Measurements from ENCODE around the gene CTRB1.
"Not testable (repeated sequence)": the region's sequence is repeated elsewhere in the genome, so short reads cannot be mapped to it uniquely, and the experiment has no call there.

Gene CTRB1

DNA sequence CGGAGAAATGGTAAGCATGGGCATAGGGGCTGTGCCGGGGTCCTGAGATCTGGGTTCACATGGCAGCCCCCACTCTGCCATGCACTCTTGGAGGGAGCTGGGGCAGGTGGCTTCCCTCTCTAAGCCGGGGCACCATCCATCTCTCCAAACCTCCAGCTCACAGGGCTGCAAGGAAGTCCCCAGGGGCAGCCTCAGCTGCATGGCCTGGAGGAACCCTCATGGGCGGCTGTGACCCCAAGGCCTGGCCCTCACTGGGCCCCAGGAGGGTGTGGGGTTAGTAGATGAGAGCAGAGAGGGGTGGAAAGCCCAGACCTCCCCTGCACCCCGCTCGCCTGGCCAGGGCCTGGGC is 14.4 kb upstream of the CTRB1 start:
- DNase-seq (ENCODE audit: low spot score) = no peak

GRCh38 chr16:75204905-75205304 is 13.9 kb upstream of the CTRB1 start:
- not testable (repeated sequence) for DNase-seq (ENCODE audit: low spot score)

- DNase-seq (ENCODE audit: low spot score) = not testable (repeated sequence)
Observed at GRCh38 chr16:75205438-75205837, 13.3 kb upstream of the CTRB1 start.

- not testable (repeated sequence) for DNase-seq (ENCODE audit: low spot score)
Observed at GRCh38 chr16:75205961-75206748, 12.6 kb upstream of the CTRB1 start.

- no peak for DNase-seq (ENCODE audit: low spot score)
Observed at GRCh38 chr16:75206749-75207451, 11.9 kb upstream of the CTRB1 start, which contains the start of gene CTRB2. CTRB2 (minus strand) TSS chr16:75207161; CDS start chr16:75207141, 20 bp downstream.

DNA sequence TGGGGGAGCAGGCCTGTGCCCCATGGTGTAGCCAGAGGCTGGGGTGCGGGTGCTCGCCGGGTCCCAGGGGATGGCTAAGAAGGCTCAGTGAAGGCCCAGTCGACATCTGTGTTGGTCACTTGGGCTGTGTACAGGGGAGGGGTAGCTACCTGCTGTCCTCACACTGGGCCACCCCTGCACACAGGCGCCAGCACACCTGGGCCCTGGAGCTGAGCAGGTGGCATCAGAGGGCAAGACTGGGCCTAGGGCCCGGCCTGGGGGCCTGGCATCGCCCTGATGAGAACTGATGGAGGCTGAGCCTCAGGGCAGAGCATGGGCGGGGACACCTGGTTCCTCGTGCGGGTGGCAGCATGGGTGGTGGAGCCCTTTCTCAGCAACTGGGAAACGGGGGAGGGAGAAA is 11.0 kb upstream of the CTRB1 start:
- no peak for DNase-seq (ENCODE audit: low spot score)

- DNase-seq (ENCODE audit: low spot score) = no peak
Observed at GRCh38 chr16:75208242-75208825, 10.5 kb upstream of the CTRB1 start.

DNA sequence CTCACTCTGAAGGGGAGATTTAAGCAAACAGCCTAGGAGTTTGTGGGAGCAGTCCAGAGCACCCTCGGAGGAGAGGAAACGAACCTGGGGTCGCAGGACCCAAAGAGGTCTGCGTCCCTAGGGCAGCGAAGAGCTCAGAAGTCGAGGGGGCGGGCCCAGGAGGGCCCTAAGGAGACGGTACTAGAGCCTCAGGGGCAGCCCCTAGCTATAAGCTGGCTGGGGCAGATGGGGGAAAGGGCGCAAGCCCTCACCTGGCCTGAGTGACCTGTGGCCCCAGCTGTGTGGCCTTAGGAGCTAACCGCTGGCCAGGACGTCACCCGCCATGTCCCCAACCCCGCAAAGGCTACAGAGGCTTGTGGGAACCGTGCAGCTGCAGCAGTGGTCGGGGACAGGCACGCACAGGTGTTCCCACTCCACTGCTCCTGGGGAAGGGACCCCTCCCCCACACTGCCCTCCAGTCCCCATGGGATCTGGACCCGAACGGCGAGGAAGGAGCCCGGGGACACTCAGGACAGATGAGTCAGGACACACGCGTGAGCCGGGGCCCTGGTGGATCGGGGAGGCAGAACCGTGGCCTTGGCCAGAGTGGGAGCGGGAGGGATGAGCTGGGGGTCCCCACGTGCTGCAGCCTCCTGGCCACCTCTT is 9.8 kb upstream of the CTRB1 start:
- no peak for DNase-seq (ENCODE audit: low spot score)

GRCh38 chr16:75209514-75209913 is 9.3 kb upstream of the CTRB1 start:
- DNase-seq (ENCODE audit: low spot score) = not testable (repeated sequence)

DNA sequence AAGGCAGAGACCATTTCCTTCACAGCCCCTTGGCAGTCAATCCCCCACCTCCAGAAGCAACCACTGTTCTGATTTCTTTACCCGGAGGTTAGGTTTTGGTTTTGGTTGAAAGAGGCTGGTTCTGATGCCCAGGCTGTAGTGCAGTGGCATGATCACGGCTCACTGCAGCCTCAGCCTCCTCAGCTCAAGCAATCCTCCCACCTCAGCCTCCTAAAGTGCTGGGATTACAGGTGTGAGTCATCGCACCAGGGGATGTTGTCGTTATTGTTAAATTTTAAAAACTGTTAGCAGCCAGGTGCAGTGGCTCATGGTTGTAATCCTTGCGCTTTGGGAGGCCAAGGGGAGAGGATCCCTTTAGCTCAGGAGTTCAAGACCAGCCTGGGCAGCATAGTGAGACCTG is 8.8 kb upstream of the CTRB1 start:
- DNase-seq (ENCODE audit: low spot score) = no peak

- DNase-seq (ENCODE audit: low spot score) = not testable (repeated sequence)
Observed at GRCh38 chr16:75211286-75211685, 7.5 kb upstream of the CTRB1 start.

DNA sequence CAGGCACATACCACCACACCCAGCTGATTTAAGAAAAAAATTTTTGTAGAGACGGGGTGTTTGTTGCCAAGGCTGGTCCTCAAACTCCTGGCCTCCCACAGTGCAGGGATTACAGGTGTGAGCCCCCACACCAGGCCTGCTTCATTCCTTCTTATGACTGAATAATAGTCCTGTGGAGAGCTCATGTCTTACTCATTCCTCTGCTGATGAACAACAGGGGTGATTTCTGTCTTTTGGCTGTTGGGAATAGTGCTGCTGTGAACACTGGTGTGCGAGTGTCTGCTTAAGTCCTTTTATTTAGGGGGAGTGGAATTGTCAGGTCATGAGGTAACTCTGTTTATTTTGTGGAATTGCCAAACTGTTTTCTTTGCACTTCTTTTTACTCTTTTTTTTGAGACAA is 2.7 kb upstream of the CTRB1 start:
- DNase-seq (ENCODE audit: low spot score) = no peak

GRCh38 chr16:75216576-75216975 is 2.2 kb upstream of the CTRB1 start:
- no peak for DNase-seq (ENCODE audit: low spot score)

DNA sequence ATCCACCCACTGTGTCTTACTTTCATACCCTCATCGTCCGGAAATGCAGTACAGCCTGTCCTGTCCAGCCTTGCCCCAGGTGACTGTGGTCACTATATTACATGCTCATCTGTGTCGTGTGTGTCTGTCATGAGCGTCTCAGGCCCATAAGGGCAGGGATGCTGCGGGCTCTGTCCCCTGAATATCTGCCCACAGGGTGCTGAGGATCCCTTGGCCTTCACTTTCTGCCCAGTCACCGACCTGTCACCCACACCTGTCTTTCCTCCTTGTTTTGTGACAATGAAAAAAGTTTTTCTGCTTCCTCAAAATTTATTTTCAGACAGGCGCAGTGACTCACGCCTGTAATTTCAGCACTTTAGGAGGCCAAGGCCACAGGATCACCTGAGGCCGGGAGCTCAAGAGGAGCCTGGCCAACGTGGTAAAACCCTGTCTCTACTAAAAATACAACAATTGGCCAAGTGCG is 1.4 kb upstream of the CTRB1 start:
- DNase-seq (ENCODE audit: low spot score) = no peak

- DNase-seq (ENCODE audit: low spot score) = no peak
Observed at GRCh38 chr16:75219088-75219487, 300 bp downstream of the CTRB1 start.

- DNase-seq (ENCODE audit: low spot score) = no peak
Observed at GRCh38 chr16:75219838-75220237, 1.1 kb downstream of the CTRB1 start.

DNA sequence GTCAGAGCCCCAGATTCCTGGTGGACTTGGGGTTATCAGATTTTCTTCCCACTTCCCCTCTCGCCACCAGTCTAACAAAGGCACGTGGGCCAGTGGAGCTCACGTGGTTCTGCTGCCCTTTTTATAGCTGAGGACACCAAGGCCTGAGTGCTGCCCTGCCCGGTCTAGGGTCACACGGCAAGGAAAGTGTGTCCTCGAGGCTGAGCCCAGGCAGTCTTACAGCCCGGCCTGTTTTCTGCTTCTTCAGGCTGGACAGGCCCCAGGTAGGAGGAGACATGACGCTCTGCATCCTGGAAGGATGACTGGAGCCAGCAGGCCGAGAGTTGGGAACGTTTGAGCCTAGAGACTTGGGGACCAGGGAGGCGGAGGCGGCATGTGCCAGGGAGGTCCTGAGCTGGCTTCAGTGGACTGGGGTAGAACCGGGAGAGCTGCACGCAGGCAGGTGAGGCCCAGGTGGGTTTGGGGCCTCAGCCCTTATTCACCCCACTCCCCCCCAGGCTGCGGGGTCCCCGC is 3.5 kb downstream of the CTRB1 start:
- no peak for DNase-seq (ENCODE audit: low spot score)

GRCh38 chr16:75223129-75223528 is 4.3 kb downstream of the CTRB1 start:
- not testable (repeated sequence) for DNase-seq (ENCODE audit: low spot score)

GRCh38 chr16:75224306-75225082 is 5.7 kb downstream of the CTRB1 start:
- no peak for DNase-seq (ENCODE audit: low spot score)

- no peak for DNase-seq (ENCODE audit: low spot score)
Observed at GRCh38 chr16:75225092-75225491, 6.3 kb downstream of the CTRB1 start.
